AML-193 (cell line): Measurements from ENCODE around the gene KANSL3.

Experiments
- DNase-seq, 2 experiments: peaks; one replicate each; lab custom pipeline; 2025; lab: John Stamatoyannopoulos, UW

The KANSL3 gene

DNA sequence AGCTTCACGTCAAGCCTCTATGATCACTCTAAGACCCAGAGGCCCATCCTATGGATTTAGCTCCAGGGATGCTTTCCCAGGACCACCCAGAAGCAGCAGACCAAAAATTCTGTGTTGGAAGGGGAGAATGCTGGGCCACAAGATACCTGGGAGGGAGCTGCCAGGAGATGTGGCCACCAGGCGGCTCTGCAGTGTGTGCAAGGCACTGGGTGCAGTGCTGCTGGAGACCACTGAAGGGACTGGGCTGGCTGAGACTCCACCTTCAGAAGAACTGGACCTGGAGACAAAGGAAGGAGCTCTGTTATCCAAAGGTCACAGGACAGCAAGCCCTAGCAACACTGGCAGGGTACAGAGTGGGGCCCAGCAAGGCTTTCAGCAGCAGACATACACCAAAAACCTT lies 34.0 kb downstream of the KANSL3 start:
- DNase-seq = no peak

DNA sequence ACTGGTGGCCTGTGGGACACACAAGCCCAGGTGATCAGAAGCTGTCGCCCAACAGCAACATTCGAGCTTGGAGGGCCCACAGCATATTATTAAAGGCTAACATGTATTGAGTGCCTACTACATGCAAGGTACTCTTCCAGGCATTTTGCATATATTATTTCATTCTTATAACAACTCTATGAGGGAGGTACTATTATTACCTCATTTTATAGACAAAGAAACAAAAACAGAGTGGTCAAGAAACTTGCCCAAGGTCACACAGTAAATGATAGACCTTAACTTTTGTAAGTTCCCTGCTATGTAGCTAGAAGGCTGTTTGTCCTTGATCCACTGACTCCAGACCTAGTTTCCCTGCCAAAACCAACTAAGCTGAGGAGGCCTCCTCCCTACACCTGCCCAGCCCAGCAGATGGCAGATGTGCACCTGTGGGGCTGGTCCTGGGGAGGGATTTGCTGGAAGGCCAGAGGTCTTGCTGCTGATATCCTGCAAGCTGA lies 35.7 kb downstream of the KANSL3 start:
- no peak for DNase-seq

DNA sequence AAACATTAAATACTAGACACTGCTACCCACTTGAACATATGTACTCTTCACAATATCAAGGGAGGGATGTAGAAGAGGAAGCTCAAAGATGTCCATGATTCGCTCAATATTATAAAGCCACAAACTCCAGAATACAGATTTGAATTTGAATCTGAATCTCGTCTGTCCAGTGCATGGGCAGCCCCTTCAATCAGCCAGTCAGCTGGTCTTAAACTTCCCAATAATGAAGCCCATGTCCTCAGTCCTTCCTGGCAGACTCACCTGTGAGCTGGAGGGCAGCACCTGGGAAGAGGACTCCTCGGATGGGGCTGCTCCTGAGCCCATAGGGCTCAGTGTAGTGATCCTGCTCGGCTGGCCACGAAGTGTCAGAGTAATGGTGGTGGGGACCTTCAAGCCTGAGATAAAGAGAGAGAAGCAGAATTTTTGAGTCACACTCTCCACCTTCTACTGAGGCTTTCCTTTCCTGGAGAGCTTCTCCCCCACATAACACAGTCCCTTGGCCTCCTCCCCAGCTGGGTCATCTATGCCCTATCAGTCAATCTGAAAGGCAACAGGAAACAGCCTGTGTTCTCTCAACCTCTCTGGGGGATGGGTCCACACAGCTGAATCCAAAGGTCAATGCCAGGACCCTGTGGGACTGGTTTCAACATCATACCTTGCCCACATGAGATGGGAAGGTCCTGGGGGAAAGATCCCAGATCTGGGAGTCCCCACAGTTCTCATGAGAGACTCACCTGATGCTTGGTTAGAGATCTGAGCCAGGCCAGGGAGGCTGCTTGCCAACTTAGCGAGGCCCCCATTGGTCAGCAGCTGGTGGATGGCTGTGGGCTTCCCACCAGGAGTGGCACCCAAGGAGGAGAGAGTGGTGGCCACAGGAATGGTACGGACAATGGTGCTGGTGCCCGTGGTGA lies 36.5 kb downstream of the KANSL3 start:
- no peak for DNase-seq

DNA sequence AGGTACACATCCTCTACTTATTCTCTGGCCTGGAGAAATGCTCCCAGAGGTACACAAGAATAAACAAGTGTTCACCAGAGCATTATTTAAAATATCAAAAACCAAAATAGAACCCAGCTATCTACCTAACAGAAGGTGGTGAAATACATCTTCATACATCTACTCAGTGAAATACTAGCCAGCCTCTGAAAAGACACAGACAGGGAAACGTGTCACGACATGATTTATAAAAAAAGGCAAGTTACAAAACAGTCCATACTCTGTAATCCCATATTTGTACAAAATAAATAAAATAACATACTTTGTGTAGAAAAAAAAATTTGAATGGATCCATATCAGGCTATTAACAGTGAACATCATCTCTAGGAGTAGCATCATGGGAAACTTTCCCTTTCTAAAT lies 38.2 kb downstream of the KANSL3 start:
- no peak for DNase-seq

DNA sequence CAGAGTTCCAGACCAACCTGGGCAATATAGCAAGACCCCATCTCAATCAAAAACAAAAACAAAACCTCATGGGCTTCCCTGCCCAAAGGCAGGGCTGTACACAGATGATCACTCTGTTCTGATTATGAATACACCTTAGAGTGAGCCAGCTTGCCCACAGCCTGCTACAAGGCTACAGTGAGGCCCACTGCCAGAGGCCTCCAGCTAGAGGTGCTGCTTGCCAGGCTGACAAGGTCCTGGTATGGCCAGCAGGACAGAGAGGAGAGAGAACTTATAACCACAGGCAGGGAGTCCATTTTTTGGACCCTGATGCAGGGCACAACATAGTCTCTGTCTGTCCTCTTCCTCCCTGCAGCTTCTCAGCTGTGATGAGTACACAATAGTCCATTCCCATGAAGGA lies 41.5 kb downstream of the KANSL3 start:
- no peak for DNase-seq

DNA sequence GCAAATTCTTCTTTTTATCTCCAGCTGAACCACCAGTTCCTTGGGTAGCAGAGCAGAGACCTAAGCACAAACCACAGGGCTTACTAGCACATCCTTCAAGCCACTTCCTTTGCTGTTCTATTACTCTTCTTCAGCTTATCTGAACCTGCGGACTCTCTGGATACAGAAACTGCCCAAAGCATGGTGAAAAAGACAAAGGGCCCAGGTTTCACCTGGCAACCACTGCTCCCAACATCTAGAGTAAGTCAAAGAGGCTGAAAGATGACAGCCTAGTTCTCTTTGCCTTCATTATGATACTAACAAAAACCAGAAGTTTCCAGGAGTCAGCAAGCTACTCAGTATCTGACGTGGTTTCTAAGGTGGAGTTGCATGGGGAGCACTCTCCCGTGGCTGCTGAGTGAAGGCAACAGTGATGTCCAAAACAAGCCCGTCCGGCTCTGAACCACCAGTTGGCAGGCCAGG lies 43.4 kb downstream of the KANSL3 start:
- DNase-seq = no peak

DNA sequence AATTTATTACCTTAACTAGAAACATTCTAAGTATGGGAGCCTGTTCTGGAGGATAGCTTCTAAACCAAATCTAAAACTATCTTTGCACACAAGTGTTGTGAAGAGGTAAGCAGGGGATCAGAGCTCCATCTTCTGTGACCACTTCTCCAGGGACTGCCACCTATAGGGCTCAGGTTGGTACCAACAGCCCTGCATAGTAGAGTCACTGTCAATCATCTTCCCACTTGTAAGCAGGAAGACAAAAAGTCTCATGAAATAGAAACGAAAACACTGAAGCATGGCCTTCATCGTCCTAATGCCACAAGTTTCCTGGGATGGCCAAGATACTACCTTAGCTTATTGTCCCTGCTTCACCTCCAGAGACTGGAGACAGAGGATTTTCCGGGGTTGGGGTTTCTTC lies 43.8 kb downstream of the KANSL3 start:
- DNase-seq = no peak

DNA sequence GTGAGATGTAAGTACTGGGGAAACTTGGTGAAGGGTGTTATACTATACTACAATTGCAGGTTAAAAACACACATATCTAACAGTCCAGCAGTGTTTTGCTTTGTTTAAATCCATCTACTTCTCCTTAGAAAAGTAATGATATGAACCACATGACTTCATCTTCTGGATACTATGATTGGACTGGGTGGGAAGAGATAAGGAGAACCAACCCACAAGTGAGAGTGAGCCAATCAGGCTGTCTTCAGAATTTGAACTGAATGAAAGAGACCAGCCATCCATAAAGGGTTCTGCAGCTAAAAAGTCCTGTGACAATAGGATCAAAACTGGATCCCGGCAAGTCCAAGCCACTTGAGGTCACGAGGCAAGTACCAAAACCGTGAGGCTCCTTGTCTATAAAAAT lies 46.6 kb downstream of the KANSL3 start:
- DNase-seq = no peak

DNA sequence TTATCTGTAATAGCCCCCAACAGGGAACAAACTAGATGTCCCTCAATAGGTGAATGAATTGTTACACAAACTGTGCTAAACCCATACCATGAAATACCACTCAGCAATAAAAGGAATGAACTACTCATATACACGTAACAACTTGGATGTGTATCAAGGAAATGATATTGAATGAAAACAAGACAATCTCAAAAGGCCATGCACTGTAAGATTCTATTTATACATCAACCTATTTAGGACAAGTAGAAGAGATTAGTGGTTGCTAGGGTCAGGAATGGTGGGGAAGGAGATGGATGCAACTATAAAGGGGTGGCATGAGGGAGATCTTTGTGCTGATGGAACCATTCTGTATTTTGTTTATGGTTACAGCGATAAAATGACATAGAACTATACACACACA lies 47.1 kb downstream of the KANSL3 start:
- no peak for DNase-seq

DNA sequence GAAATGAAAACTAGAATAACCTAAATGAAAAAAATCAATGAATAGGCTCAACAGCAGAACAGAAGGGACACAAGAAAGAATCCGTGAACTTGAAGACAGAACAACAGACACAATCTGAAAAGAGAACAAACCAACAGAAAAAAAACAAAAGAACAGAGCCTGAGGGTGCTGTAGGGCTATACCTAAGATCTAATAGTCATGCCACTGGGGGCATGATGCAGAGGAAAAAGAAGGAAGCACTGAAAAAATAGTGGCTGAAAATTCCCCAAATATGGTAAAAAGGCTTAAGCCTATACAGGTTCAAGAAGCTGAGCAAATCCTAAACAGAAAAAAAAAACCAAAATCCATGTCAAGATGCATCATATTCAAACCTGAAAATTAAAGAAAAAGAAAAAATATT lies 50.3 kb downstream of the KANSL3 start:
- no peak for DNase-seq

DNA sequence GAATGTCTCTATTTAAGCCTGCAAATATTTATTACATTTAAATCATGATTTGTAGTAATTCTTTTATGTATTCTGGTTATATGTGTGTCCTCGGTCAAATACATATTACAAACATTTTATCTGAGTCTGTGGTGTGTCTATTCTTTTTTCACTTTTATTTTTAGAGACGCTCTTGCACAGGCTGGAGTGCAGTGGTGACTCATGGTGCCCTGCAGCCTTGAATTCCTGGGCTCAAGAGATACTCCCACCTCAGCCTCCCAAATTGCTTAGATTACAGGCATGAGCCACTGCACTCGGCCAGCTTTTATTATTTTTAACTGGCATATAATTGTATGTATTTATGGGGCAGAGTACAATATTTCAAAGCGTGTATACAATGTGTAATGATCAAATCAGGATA lies 54.1 kb downstream of the KANSL3 start:
- DNase-seq = no peak

DNA sequence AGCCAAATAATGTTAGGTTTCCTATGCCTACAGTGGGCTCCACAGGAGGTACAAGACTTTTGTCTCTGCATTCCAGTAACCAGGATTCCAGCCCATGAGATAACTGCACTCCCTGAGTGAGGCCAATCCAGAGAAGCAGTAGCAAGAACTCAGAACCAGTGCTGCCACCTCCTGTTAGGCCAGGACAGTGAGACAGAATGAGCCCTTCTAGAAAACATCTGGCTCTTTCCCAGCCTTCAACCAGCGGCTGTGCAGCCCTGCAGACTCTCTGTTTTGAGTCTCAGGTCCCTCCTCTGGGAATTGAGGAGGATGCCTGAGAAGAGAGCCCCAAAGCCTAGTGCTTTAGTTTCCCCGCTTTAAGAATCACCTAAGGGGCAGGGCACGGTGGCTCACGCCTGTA lies 57.3 kb downstream of the KANSL3 start:
- no peak for DNase-seq

DNA sequence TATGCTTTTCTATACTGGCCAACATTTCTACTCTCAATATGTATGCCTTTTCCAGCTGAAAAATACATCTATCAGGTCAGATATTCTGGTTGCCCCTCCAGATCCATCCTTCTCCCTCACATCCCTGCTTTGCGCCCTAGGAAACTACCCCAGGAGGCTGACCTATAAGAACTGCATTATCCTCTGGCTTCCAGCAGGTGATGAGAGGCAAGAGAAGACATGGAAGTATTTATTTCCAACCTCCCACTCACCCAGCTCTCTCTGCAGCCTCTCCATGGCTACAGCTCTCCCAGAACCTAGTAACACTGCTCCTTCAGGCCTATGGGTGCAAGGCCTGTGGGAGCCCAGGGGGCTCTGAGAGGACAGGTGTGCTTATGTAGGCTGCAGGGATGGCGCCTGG lies 58.7 kb downstream of the KANSL3 start:
- no peak for DNase-seq

DNA sequence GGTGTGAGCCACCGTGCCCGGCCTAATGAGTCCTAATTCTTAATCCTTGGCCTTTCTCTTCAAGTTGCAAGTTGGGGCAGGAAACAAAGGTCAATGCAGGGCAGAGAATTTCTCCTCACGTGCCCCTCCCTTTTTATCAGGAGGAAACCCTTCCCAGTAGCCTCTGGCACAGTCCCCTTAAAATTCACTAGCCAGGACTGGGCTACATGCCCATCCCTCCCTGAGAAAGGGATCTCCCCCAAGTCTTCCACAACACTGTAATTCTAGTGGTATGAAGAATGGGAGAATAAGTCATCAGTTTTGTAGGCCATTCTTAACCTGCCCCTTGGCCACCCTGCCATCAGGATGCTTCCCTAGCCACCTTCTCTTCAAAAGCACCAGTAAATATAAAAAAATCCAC lies 59.4 kb downstream of the KANSL3 start:
- no peak for DNase-seq

DNA sequence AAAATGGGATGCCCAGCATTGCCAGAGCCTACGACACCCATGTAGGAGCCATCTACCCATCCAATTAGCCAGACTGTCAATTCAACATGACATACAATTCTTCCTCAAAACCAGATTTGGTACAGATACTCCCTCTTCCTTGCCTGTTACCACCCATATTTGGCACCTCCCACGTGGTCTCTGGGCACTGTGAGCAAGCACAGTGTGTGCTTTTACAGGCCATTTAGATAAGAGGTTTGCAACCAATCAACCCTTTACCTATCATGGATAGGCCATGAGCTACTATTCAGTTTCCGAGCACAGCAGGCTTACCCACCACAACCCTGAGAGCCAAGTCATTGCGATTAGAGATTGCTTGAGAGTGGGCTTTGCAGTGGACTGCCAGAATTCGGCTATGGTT lies 60.6 kb downstream of the KANSL3 start:
- DNase-seq = no peak

DNA sequence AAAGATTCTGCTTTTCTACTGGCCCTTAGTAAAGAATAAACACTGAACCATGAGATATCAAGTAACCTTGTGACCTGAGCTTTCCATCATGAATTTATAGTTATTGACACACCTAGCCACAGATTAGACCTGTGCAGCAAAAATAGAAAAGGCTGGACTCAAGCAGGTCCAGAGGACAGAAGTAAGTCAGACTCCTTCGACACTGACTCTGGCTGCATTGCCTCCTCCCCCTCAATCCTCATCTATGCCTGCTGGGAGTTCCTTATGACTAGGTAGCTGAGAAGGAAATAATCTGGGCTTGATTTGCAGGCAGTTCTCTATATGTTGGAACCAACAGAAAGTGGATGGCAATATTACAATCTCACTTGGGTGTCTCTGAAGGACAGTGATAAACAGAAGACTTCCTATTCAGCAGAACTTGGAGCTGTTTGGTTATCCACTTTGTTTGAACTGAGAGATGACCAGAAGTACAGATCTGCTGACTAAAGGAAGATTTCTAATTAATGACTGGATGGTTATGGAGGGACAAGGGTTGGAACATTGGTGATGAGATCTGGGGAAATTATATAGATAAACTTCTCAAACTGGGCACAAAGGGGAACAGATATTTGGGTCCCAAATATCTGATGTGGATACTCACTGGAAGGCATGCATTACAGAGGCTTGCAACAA lies 62.2 kb downstream of the KANSL3 start:
- no peak for DNase-seq

DNA sequence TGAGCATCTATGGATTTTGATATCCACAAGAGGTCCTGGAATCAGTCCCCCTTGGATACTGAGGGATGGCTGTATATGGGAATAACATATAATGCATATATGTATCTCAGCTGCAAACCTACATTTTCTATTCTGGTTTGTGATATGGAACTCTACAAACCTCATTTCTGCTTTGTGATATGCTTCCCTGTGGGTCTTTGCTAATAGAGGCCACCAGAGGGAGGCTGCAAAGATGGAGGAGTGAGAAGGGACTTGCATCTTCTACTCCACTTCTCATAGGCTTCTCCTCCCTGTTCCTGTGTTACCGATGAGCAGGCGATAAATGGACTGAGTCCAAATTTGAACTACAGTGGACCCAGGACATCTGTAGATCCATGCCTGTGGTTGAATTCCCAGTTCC lies 63.7 kb downstream of the KANSL3 start:
- DNase-seq = no peak

DNA sequence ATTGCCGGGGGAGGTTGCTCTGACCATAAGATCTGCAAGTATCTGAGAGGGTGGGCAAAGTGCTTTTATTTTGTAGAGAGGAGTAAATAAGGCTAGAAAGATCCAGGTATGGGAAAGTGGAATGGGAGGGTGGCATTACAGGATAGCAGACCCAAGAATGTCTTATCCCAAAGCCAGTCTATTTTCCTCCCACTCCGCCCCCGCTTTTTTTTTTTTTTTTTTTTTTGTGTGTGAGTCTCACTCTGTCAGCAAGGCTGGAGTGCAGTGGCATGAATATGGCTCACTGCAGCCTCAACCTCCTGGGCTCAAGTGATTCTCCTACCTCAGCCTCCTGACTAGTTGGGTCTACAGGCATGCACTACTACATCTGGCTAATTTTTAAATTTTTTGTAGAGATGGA lies 70.0 kb downstream of the KANSL3 start:
- no peak for DNase-seq

DNA sequence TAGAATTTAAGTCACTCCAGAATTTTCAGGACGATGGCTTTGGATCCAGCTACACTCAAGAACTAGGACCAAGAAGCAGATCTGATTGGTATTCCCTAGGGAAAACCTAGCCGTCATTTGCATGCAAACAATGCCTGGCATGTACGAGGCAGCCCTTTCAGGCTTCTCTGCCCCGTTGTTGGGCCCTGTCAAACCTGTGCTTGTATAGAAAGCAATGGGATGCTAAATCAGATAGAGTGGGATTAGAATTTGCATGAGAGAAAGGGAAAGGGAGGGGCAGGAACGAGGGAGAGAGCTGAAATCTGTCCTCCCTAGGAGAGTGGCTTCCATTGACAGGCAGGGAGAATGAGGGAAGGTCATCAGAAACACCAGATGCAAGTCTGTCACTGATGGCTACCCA lies 73.0 kb downstream of the KANSL3 start:
- DNase-seq = no peak

DNA sequence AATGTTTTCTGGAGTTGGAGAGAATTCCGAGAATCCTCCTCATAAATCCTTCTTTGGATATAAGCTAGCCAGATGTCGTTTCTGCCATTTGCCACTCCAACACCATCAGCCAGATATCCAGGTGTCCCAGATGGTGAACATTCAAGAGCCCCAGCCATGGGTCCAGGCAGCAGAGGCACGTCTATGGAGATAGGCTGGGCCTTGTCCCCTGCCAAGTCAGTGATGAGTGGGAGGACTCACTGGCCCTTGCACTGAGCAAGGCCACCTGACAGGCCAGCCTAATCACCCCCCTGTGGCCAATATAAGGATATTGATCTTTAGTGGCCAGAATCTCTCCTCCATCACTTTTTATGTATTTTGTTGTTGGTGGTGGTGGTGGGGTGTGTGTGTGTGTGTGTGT lies 73.5 kb downstream of the KANSL3 start:
- no peak for DNase-seq

DNA sequence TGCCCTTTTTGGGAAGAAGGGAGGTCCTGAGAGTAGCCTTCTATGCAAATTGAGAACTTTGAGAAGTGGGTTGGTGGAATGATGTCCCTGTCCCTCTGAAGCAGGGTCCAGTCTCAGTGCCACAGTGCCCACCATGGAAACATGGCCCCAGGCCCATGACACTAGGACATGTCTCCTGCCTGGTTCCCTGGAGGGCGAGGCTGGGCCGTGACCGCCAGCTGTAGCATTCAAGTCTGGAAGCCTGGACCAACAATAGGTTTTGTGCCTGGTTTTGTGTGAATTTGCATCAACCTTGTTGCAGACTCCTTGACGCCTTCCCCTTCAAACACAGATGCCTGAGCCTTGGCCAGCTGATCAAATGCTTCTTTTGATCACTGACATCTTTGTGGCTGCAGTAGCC lies 74.1 kb downstream of the KANSL3 start:
- DNase-seq = no peak

DNA sequence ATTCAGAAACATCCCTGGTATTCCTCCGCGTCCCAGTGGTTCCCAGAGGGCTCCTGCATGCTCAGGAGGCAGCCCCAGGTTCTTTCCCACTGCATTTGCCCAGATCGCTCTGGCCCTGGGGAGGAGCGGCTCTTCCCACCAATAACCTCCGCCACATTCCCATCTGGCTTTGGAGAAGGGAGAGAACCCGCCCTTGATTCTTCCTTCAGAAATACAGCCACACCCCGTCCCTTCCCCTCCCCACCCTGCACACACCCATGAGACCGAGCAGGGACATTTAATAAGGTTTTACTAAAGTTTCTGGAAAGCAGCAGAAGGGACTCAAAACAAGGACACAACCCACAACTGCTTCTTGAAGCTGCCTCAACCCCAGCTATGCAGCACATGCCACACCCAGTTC lies 79.6 kb downstream of the KANSL3 start:
- no peak for DNase-seq

DNA sequence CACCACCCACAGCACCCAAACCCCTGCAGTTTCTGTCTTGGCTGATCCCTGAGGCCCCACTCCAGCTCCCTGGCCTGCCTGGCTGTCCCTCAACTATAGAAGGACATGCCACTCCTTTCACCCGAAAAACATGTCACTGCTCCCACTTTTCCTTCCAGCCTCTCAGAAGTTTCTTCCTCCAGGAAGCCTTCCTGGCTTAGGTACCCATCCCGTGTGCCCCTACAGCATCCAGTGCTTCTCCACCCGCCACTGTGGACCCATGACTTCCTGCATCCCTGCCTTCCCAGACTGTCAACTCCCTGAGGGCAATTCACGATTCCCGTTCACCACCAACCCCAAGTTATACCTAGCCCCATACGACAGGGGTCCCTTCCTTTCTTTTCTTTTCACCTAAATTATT lies 80.1 kb downstream of the KANSL3 start:
- no peak for DNase-seq
